Stimulated activated CD4-positive, alpha-beta T cell treated with anti-CD3 and anti-CD28 coated beads, Interleukin-4, amount 100 ng/mL, for 1 hour (primary cell): ENCODE data around the gene PNRC2.

Source experiments
- DNase-seq: peaks from one replicate; pipeline ENCODE4 v3.0.0-alpha.2; 2020

The PNRC2 gene

GRCh38 chr1:23959461-23960290 is at the start of gene PNRC2:
TSS of gene PNRC2 (plus strand) at chr1:23959828. CDS start at chr1:23961458, 1,630 bp downstream.
- peak; percentile 96 for DNase-seq

- no peak for DNase-seq
Measured at GRCh38 chr1:23910144-23910543, 49.5 kb upstream of the PNRC2 start.

DNA sequence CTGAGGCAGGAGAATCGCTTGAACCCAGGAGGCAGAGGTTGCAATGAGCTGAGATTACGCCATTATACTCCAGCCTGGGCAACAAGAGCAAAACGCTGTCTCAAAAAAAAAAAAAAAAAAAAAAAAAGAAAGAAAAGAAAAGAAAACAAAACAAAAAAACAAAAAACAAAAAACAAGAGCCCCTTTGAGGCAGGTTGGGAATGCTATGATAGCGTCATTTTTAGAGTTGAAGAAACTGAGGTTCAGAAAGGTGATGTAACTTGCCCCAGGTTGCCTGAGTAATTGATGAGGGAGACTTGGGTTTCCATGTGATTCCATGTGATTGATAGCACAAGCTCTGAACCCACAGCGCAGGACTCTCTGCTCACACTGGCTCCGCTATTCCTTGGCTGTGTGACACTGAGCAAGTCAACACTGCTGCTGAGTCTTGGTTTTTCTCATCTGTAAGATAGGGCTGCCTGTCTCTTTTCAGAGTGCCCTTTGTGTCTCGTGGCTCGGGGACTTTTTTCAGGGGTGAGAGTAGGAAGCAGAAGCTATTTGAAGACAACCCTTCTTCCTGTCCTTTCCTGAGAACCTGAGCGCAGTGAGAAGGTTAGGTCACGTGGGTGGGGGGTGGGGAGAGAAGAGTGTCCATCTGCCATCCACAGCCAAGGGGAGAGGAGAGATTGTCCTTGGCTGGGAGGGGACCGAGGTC is 48.9 kb upstream of the PNRC2 start:
- no peak for DNase-seq

- no peak for DNase-seq
Measured at GRCh38 chr1:23911921-23912320, 47.7 kb upstream of the PNRC2 start.

- DNase-seq: no peak
Measured at GRCh38 chr1:23913212-23913880, 46.3 kb upstream of the PNRC2 start, which contains the start of gene CNR2. TSS of gene CNR2 (minus strand) at chr1:23913362. CDS start at chr1:23875617, 37,745 bp downstream.

GRCh38 chr1:23914921-23915320 is 44.7 kb upstream of the PNRC2 start:
- no peak for DNase-seq

DNA sequence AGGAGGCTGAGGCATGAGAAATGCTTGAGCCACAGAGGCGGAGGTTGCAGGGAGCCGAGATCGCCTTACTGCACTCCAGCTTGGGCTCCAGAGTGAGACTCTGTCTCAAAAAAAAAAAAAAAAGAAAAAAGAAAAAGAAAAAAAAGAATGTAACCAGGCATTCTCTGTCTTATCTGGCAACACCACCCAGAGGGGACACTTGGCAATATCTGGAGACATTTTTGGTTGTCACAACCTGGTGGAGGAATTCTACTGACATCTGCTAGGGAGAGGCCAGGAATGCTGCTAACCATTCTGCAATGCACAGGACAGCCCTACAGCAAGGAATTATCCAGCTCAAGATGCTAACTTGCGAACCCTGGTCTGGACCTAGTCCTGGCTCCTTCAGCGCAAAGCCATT is 44.2 kb upstream of the PNRC2 start:
- no peak for DNase-seq

DNA sequence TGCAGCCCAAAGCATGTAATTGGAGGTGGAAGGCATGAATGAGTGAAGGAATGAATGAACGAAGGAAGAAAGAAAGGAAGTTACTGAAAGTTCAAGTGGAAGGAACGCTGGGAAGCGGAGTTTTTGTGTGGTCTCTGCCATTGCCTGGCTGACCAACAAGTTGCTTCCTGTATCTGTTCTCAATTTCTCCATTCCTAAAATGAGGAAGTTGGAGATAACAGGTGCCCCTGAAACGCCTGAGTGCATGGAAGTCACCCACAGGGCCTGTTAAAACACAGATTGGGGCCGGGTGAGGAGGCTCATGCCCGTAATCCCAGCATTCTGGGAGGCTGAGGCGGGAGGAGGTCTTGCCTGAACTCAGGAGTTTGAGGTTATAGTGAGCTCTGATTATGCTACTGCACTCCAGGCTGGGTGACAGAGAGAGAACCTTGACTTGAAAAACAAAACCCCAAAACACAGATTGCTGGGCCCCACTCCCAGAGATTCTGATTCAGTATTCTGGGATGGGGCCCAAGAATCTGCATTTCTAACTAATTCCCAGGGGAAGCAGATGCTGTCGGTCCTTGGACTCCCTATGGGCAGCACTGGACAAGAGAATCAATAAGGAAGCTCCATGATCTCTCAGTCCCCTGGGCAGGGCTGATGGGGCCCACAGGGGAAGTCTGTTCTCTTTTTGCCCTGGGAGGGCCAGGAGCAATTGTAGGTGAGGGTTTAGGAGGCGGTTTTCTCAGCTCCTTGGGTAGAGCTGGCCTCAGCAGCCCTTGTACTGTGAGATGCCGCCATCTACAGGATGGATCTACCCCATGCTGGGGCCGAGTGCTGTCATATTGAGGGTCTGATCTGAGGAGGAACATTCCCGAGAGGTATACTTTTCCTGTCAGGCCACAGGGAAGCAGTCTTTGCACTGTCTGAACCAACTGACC is 43.2 kb upstream of the PNRC2 start:
- DNase-seq: peak; percentile 39

GRCh38 chr1:23922321-23922943 is 37.2 kb upstream of the PNRC2 start:
- DNase-seq: no peak

DNA sequence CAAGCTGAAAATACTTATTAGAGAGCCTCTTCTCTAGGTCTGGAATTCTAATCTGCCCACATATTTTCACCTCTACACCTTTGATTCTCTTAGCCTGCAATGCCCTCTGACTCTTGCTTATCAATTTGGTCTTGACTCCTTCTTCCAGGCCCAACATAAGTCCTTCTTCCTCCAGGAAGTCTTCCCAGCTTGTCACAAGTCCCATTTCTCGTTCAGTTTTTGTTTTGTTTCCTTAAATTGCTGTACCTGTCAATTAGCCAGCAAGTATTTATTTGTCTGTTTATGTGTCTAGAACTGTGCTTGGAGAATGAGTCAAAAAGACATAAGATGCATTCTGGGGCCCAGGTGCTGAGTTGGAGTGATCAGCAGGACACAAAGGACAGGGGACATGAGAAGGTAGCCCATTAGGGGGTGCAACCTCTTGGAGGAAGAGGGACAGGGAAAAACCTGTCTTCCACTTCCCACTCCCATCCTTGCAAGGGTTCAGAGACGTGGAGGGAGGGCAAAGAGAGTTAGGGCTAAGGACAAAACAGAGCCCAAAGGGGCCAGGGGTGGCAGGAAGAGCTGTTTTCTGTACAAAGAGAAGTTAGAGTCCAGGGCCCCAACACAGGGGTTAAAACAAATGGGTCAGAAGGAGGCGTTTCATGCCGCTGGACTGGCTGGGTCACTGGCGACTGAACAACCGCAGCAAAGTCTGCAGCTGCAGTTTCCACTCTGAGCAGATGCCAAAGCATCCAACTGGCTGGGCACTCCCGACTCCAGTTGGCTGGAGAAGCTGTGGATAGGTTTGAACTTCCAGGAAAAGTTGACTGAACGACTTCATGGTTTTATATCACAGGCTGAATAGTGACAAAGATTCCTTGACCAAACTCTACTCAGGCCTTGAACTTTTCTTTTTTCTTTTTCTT is 35.8 kb upstream of the PNRC2 start:
- DNase-seq: no peak

GRCh38 chr1:23924601-23925000 is 35.0 kb upstream of the PNRC2 start:
- no peak for DNase-seq

GRCh38 chr1:23925279-23925678 is 34.3 kb upstream of the PNRC2 start:
- DNase-seq: no peak

GRCh38 chr1:23927097-23927496 is 32.5 kb upstream of the PNRC2 start:
- DNase-seq: no peak

DNA sequence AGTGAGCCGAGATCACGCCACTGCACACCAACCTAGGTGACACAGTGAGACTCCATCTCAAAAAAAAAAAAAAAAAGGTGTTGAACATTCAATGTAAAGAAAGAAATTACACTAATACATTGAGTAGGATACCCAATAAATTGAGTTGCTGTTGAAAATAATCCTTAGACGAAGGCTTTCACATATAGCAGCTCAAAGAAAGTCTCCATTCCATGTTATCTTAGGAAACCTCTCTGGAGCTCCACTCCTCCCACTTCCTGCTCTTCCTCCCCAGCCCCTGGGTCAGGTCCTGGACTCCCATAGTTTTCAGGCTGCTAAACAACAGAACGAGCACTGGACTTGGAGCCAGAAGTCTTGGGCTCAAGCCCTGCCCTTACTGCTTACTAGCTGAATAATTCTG is 30.8 kb upstream of the PNRC2 start:
- no peak for DNase-seq

- no peak for DNase-seq
Measured at GRCh38 chr1:23930270-23930669, 29.4 kb upstream of the PNRC2 start.

DNA sequence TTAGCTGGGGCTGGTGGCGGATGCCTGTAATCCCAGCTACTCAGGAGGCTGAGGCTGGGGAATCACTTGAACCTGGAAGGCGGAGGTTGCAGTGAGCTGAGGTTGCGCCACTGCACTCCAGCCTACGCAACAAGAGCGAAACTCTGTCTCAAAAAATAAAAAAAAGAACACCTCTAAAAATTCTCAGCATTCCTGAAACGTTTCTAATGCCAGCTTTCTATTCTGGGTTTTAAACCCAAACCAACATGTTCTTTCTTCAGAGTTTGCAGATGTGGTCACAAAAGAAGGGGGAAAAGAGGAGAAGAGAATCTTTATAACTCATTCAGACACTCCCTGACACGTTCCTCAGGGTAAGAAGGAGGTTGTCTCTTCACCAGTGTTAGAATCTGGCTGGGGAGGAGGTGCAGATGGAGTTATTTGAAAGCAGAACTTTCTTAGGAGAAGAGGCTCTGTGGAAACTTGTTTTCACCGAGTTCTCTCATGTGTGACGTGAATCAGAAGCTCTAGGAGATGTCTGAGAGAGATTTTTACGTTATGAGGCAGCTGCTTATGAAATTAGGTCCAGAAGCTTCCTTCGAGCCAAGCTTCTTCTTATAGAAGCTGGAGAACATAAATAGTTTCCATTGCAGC is 28.7 kb upstream of the PNRC2 start:
- no peak for DNase-seq

GRCh38 chr1:23931491-23931880 is 28.1 kb upstream of the PNRC2 start:
- DNase-seq: no peak

- DNase-seq: no peak
Measured at GRCh38 chr1:23936481-23937176, 23.0 kb upstream of the PNRC2 start.

DNA sequence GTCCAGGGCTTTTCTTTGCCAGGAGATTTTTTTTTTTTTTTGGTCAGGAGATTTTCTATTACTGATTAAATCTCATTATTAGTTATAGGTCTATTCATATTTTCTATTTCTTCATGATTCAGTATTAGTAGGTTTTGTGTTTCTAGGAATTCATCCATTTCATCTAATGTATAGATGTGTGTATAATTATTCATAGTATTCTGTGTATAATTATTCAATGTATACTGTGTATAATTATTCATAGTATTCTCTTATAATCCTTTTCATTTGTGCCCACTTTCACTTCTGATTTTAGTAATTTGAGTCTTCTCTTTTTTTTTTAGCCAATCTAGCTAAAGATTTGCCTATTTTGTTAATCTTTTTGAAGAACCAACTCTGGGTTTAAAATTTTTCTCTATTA is 12.3 kb upstream of the PNRC2 start:
- DNase-seq: no peak

- no peak for DNase-seq
Measured at GRCh38 chr1:23953020-23953419, 6.6 kb upstream of the PNRC2 start.
